IMR-90 (cell line): ENCODE results near the gene TEX261. TPM values are rescaled to one million over a fixed set of nuclear protein-coding genes. Genes with fewer than 3 reads are reported as not detected.

Source experiments
- ATAC-seq: fragments of 200-7000 bp; cut with Tn5 transposase; 2 replicates; pipeline ENCODE4 v1.9.1; 2020; ENCODE audit warnings: low read depth, mild to moderate bottlenecking, moderate library complexity
- BruUV-seq: library from RNA; stranded (reverse); fragments of 400-500 nt; replicated peaks from 2 replicates; lab custom pipeline; 2021; lab: Mats Ljungman, UMichigan
- CTCF ChIA-PET: fragments of 300-600 bp; formaldehyde crosslinking; extraction: SDS; loops from one replicate; lab custom pipeline; 2021; ENCODE audit warnings: antibody characterized with exemption; lab: Yijun Ruan, JAX
- POLR2A ChIA-PET: fragments of 300-600 bp; sonication (Branson Sonifier 250); formaldehyde crosslinking; loops from one replicate; lab custom pipeline; 2022; ENCODE audit warnings: antibody characterized with exemption; ENCODE audit not compliant: unreplicated experiment; lab: Charles Lee
- DNase-seq: peaks from one replicate; pipeline ENCODE4 v3.0.0; 2013
- H2AFZ ChIP-seq: replicated peaks from 2 replicates; pipeline ENCODE3; 2013; ENCODE audit warnings: low read length, mild to moderate bottlenecking; ENCODE audit not compliant: poor library complexity
- H2AK5ac ChIP-seq: 2 replicates; pipeline ENCODE4 v1.6.1; 2013; ENCODE audit warnings: low read depth, low read length, inconsistent platforms
- H2AK9ac ChIP-seq: replicated peaks from 2 replicates; pipeline ENCODE3; 2013; ENCODE audit warnings: mild to moderate bottlenecking, low read depth, low read length, moderate library complexity; ENCODE audit not compliant: poor library complexity
- H2BK120ac ChIP-seq: 2 replicates; pipeline ENCODE4 v1.6.1; 2013; ENCODE audit warnings: low read depth, low read length, inconsistent platforms
- H2BK15ac ChIP-seq: 3 replicates; pipeline ENCODE4 v1.6.1; 2013; ENCODE audit warnings: low read depth, low read length, inconsistent platforms
- H2BK20ac ChIP-seq: 2 replicates; pipeline ENCODE4 v1.6.1; 2013; ENCODE audit warnings: low read depth, mild to moderate bottlenecking, inconsistent platforms, low read length, moderate library complexity
- H2BK5ac ChIP-seq: 2 replicates; pipeline ENCODE4 v1.6.1; 2013; ENCODE audit warnings: mild to moderate bottlenecking, low read depth, low read length, inconsistent platforms; ENCODE audit not compliant: poor library complexity, severe bottlenecking
- H3K14ac ChIP-seq: replicated peaks from 2 replicates; pipeline ENCODE4 v1.6.1; 2013; ENCODE audit warnings: low read depth, low read length, inconsistent platforms
- H3K18ac ChIP-seq: 2 replicates; pipeline ENCODE4 v1.6.1; 2013; ENCODE audit warnings: low read depth, low read length, control low read depth
- H3K23ac ChIP-seq: 2 replicates; pipeline ENCODE4 v1.6.1; 2013; ENCODE audit warnings: low read depth, low read length, inconsistent platforms
- H3K27ac ChIP-seq: 2 replicates; pipeline ENCODE4 v1.5.1; 2013; ENCODE audit warnings: mild to moderate bottlenecking, control low read depth, low read length; ENCODE audit not compliant: insufficient read depth
- H3K27me3 ChIP-seq: 2 replicates; pipeline ENCODE4 v1.6.1; 2013; ENCODE audit warnings: low read length; ENCODE audit not compliant: control insufficient read depth, insufficient read depth
- H3K36me3 ChIP-seq: 2 replicates; pipeline ENCODE4 v1.6.1; 2013; ENCODE audit warnings: low read length, mixed read lengths; ENCODE audit not compliant: control insufficient read depth, insufficient read depth
- H3K4ac ChIP-seq: 2 replicates; pipeline ENCODE4 v1.6.1; 2013; ENCODE audit warnings: low read depth, low read length, inconsistent platforms
- H3K4me1 ChIP-seq: 2 replicates; pipeline ENCODE4 v1.6.1; 2013; ENCODE audit warnings: low read length, mixed read lengths; ENCODE audit not compliant: control insufficient read depth, insufficient read depth
- H3K4me2 ChIP-seq: 2 replicates; pipeline ENCODE4 v1.6.1; 2013; ENCODE audit warnings: low read depth, mild to moderate bottlenecking, control low read depth, low read length, moderate library complexity
- H3K4me3 ChIP-seq: 2 replicates; pipeline ENCODE4 v1.5.1; 2013; ENCODE audit warnings: low read depth, mild to moderate bottlenecking, control low read depth, low read length, moderate library complexity; ENCODE audit not compliant: insufficient read depth
- H3K56ac ChIP-seq: 2 replicates; pipeline ENCODE4 v1.6.1; 2013; ENCODE audit warnings: low read length, inconsistent platforms; ENCODE audit not compliant: insufficient read depth; ENCODE audit errors: extremely low read depth
- H3K79me1 ChIP-seq, 2 experiments: 2 replicates each; pipeline ENCODE4 v1.6.1; 2013; ENCODE audit warnings: low read length in 2 of 2, inconsistent platforms in 1 of 2, low read depth in 1 of 2
- H3K9ac ChIP-seq: 2 replicates; pipeline ENCODE4 v1.6.1; 2013; ENCODE audit warnings: low read depth, low read length, control low read depth
- H3K9me1 ChIP-seq: 2 replicates; pipeline ENCODE4 v1.6.1; 2013; ENCODE audit warnings: low read length, inconsistent platforms; ENCODE audit not compliant: insufficient read depth
- H3K9me3 ChIP-seq: 2 replicates; pipeline ENCODE4 v1.6.1; 2013; ENCODE audit warnings: low read length; ENCODE audit not compliant: control insufficient read depth, insufficient read depth
- H4K20me1 ChIP-seq: 2 replicates; pipeline ENCODE4 v1.6.1; 2013; ENCODE audit warnings: low read length, inconsistent platforms; ENCODE audit not compliant: insufficient read depth
- H4K5ac ChIP-seq: 2 replicates; pipeline ENCODE4 v1.6.1; 2013; ENCODE audit warnings: mild to moderate bottlenecking, low read depth, low read length, control low read depth
- H4K8ac ChIP-seq, 2 experiments: 2 replicates each; pipeline ENCODE4 v1.6.1; 2013; ENCODE audit warnings: low read depth in 2 of 2, low read length in 2 of 2, control low read depth in 1 of 2, inconsistent platforms in 1 of 2
- H4K91ac ChIP-seq: 2 replicates; pipeline ENCODE4 v1.6.1; 2013; ENCODE audit warnings: low read depth, low read length, inconsistent platforms; ENCODE audit not compliant: insufficient read depth
- POLR2A ChIP-seq: IDR thresholded peaks from 2 replicates; pipeline ENCODE4 v1.6.1; 2012; ENCODE audit warnings: mild to moderate bottlenecking, low read depth, low read length
- RCOR1 ChIP-seq: IDR thresholded peaks from 2 replicates; pipeline ENCODE4 v1.6.1; 2012; ENCODE audit warnings: mild to moderate bottlenecking, low read length, improper control_type of control experiment; ENCODE audit not compliant: insufficient replicate concordance
- WGBS, 2 experiments: methylation state at CpG; one replicate each; pipeline versions ENCODE4 v1.1.5 to v1.1.7; 2013; ENCODE audit warnings: missing lambda C conversion rate in 2 of 2; ENCODE audit not compliant: insufficient read length in 1 of 2; ENCODE audit errors: extremely low coverage in 2 of 2; 5-methylcytosine and 5-hydroxymethylcytosine counted together
- dilution Hi-C: fragments of 300-500 bp; cut with HindIII; formaldehyde crosslinking; loops from one replicate; pipeline ENCODE4 v1.14.3; 2018; ENCODE audit warnings: low sequenced_read_pairs; ENCODE audit not compliant: unreplicated experiment
- in situ Hi-C: fragments of 300-500 bp; cut with MboI; formaldehyde crosslinking; loops from 3 replicates; pipeline ENCODE4 v1.14.3; 2019; ENCODE audit warnings: low sequenced_read_pairs, inconsistent platforms, mixed read lengths
- intact Hi-C: fragments of 100-400 bp; cut with micrococcal nuclease; formaldehyde crosslinking; loops from 2 replicates; pipeline ENCODE4 v1.10.0; 2022
- polyA plus RNA-seq, 3 experiments: library from polyadenylated mRNA; depleted of rRNA; stranded (reverse); fragments of >200 nt; gene quantifications; 2 replicates each; pipeline ENCODE4 v1.2.3, GENCODE V29; 2012; ENCODE audit warnings: low replicate concordance in 1 of 3
- total RNA-seq: library from RNA; depleted of rRNA; stranded (reverse); fragments of >200 nt; gene quantifications from 2 replicates; pipeline ENCODE4 v1.2.3, GENCODE V29; 2012
- TF ChIP-seq, protein P1 (sequence below): conservative IDR thresholded peaks from 2 replicates; pipeline ENCODE4 v1.5.1; 2012; ENCODE audit warnings: mild to moderate bottlenecking, low read depth, low read length, improper control_type of control experiment

TEX261 gene
- total and polyA plus RNA-seq, 2 of the 4 experiments (the other 2 are of a cell fraction), result 26.3 to 69.8 TPM

DNA sequence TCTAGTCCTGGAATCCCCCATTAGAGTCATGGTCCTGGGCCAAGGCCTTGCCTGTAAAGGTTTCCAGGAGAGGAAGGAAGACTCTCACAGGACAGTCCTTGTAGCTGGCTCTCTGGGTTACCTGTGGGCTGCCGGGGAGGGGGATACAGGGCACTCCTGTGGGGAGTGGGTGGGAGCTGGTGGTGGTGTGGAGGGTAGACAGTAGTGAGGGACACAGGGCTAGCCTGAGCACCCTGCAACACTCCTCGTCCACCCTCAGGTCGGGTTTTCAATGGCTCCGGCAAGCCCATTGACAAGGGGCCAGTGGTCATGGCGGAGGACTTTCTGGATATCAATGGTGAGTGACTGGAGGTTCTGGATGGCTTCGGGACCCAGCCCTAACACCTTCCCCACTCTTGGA is 35.9 kb downstream of the TEX261 start:
- H2AK9ac ChIP-seq, result no peak overlapping the region
- TF ChIP-seq POLR2A, result no peak
- no peak for TF ChIP-seq RCOR1
- TF ChIP-seq, protein P1, sequence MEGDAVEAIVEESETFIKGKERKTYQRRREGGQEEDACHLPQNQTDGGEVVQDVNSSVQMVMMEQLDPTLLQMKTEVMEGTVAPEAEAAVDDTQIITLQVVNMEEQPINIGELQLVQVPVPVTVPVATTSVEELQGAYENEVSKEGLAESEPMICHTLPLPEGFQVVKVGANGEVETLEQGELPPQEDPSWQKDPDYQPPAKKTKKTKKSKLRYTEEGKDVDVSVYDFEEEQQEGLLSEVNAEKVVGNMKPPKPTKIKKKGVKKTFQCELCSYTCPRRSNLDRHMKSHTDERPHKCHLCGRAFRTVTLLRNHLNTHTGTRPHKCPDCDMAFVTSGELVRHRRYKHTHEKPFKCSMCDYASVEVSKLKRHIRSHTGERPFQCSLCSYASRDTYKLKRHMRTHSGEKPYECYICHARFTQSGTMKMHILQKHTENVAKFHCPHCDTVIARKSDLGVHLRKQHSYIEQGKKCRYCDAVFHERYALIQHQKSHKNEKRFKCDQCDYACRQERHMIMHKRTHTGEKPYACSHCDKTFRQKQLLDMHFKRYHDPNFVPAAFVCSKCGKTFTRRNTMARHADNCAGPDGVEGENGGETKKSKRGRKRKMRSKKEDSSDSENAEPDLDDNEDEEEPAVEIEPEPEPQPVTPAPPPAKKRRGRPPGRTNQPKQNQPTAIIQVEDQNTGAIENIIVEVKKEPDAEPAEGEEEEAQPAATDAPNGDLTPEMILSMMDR, result no peak
- no peaks in the 10 kb centered on the region for H3K9me1 ChIP-seq
- H2BK120ac ChIP-seq, result no peak overlapping the region
- WGBS, 2 experiments, result no CpG with 5 or more reads among the region's 6 CpGs
- no peak overlapping the region for H3K4me2 ChIP-seq
- H3K9ac ChIP-seq, result no peak overlapping the region
- intact Hi-C loops, result no loop called here
- H4K5ac ChIP-seq, result no peak overlapping the region
- no peak overlapping the region for H3K56ac ChIP-seq
- H3K4me1 ChIP-seq, result no peaks in the 10 kb centered on the region
- H3K9me3 ChIP-seq, result no peaks in the 10 kb centered on the region
- DNase-seq, result no peak
- H2AFZ ChIP-seq, result no peak overlapping the region
- no peak overlapping the region for H3K14ac ChIP-seq
- no peak overlapping the region for H2BK20ac ChIP-seq
- dilution Hi-C loops, result no loop called here
- CTCF ChIA-PET, result interaction anchor here (2.3 kb wide), 1 partner anchor 10 kb away, joined by 7 read pairs; no protein-coding TSS in a partner anchor
- H4K8ac ChIP-seq, result no peak overlapping the region
- no peak overlapping the region for H3K4me3 ChIP-seq
- no peaks in the 10 kb centered on the region for H3K36me3 ChIP-seq
- no peak overlapping the region for H3K4ac ChIP-seq
- no TSS peak for BruUV-seq
- H2AK5ac ChIP-seq, result no peak overlapping the region
- peaks cover 7% of the 10 kb centered on the region for H3K27me3 ChIP-seq
- H3K18ac ChIP-seq, result no peak overlapping the region
- no peaks in the 10 kb centered on the region for H3K79me1 ChIP-seq
- POLR2A ChIA-PET, result no interaction called here
- H2BK15ac ChIP-seq, result no peak overlapping the region
- no peak for ATAC-seq
- in situ Hi-C loops, result no loop called here
- H4K91ac ChIP-seq, result no peak overlapping the region
- no peak overlapping the region for H2BK5ac ChIP-seq
- no peak overlapping the region for H3K27ac ChIP-seq
- no peak overlapping the region for H3K23ac ChIP-seq
- H4K20me1 ChIP-seq, result no peaks in the 10 kb centered on the region; the same call in 1 of the 2 replicates
